GM18951 (cell line): ENCODE results near the gene GCNT1.
"Not testable (repeated sequence)": the region's sequence is repeated elsewhere in the genome, so short reads cannot be mapped to it uniquely, and the experiment has no call there.

Experiments used
- POLR2A ChIP-seq: IDR thresholded peaks from 4 replicates; pipeline ENCODE4 v1.6.1; 2011; ENCODE audit warnings: mild to moderate bottlenecking; ENCODE audit not compliant: insufficient read length, insufficient read depth; ENCODE audit errors: extremely low read depth
- in situ Hi-C: fragments of 300-500 bp; cut with MboI; formaldehyde crosslinking; loops from one replicate; pipeline ENCODE4 v1.12.0; 2022; ENCODE audit warnings: low sequenced_read_pairs, mixed read lengths, inconsistent platforms; ENCODE audit not compliant: unreplicated experiment

GCNT1 gene

GRCh38 chr9:76528642-76529190, 69.7 kb downstream of the GCNT1 start:
- no peak for TF ChIP-seq POLR2A
- in situ Hi-C loops = no loop called here

GRCh38 chr9:76529653-76530052, 70.7 kb downstream of the GCNT1 start:
- no peak for TF ChIP-seq POLR2A
- in situ Hi-C loops = no loop called here

DNA sequence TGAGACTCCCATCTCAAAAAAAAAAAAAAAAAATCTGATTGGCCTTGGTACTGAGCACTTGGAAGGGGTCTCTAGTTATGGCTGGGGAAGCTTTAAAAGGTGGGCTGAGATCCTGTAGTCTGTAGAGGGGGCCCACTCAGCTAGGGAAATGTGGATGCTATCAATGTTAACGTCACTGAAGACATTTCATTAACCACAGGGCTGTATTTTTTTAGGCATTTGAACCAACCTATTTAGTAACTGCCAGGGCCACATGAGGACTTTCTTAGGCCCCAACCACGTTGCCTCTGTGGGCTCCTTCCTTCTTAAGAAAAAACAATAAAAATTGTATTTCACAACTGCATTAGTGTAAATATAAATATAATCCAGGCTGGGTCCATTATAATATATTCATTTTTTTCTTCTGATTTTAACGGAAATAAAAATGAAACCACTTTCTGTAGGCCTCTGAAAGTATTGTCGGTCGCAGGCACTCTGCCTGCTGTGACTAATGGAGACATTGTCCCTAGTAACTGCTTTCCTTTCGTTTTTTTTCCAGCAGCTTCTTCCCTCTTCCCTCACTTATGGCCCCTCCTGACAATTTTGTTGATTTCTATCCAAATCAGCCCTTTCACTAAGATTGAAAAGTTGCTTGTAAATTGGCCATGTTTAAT, 71.6 kb downstream of the GCNT1 start:
- no peak for TF ChIP-seq POLR2A
- in situ Hi-C loops = no loop called here

DNA sequence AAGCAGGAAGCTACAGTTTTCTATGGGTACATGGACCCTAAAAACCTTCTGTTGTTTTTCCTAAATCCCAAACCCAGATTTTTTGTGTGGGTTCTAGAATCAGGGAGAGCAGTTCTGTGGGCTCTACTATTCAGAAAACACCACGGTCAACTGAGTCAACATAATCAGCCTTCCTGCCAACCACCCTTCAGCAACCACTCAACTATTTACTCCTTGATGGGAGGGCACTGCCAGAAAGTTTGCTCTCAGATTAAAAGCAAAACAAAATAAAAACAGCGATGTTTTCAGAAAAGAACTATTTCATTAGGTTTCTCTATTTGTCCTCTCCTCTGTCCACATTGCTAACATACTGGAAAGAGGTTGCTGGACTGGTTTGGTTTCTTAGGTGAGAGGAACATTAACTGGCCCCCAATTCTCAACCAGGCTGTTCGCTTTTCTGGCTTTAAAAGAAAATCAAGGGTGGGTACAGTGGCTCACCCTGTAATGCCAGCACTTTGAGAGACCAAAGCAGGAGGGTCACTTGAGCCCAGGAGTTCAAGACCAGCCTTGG, 72.3 kb downstream of the GCNT1 start:
- in situ Hi-C loops = no loop called here
- no peak for TF ChIP-seq POLR2A

DNA sequence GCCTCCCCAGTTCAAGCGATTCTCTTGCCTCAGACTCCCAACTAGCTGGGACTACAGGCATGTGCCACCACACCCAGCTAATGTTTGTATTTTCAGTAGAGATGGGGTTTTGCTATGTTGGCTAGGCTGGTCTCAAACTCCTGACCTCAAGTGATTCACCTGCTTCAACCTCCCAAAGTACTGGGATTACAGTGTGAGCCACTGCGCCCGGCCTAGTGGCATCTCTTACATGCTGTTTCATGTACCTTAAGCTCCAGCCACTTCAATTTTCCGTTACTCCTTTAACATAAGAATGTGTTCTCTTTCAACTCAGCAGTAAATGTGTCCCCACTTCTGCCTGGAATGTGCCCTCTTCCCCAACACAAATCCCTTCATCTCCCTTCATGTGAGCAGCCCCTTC, 73.9 kb downstream of the GCNT1 start:
- in situ Hi-C loops = not testable (repeated sequence)

- in situ Hi-C loops = no loop called here
- TF ChIP-seq POLR2A = no peak
Observed at GRCh38 chr9:76534026-76534425, 75.0 kb downstream of the GCNT1 start.

DNA sequence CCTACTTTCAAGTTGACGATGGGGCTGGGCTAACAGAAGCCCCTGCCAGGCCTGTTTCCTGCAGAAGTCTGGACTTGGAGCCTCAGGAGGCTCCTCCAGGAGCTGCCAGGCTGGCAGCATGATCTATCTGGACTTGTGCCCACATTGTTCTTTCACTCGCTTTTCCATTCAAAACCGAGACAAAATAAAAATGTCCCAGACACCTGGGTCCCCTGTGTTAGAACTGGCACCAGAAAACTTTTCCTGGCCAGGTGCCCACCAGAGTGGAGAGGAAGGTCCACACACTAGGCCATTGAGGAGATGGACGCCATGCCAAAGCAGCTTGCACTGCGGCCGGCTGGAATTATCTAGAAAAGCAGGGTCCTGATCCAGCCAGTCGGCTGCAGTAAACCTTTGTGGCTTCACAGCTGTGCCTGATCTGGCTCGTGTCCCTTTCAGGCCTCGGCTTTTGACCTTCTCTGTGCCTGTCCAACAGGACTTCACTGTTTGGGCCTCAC, 78.2 kb downstream of the GCNT1 start:
- no peak for TF ChIP-seq POLR2A
- in situ Hi-C loops = no loop called here

GRCh38 chr9:76539180-76539579, 80.2 kb downstream of the GCNT1 start:
- TF ChIP-seq POLR2A = no peak
- in situ Hi-C loops = no loop called here

DNA sequence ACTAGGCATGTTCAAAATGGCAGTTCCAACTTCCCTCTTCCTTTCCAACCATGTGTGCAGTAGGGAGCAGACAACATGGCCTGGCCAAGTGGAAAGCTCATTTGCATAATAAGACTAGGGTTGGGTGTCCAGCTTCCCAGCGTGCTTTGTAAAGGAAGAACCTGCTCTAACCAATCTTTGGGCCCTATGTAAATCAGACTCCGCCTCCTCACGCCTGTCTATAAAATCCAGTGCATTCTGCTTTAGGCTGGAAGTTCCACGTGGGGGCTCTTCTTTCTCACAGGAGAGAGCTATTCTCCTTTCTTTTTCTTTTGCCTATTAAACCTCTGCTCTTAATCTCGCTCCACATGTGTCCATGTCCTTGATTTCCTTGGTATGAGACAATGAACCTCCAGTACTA, 83.4 kb downstream of the GCNT1 start:
- in situ Hi-C loops = no loop called here
- no peak for TF ChIP-seq POLR2A

GRCh38 chr9:76545191-76545590, 86.2 kb downstream of the GCNT1 start:
- in situ Hi-C loops = no loop called here
- no peak for TF ChIP-seq POLR2A

DNA sequence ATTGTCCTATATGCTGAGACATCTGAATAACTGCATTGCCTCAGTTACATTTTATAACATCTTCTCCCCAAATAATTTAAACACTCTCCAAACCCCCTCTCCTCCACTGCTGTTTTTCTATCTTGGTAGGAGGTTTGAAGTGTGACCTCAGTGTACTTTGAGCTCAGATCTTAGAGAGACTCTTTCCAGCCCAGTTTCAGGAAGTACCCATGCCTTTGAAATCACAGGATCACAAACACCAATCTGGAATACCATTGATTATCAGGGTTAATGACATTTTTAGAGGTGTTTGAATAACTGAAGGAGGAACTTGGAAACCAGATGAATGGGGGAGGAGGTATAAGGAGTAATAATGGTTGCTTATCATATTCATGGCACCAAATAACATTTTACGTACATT, 93.2 kb downstream of the GCNT1 start:
- in situ Hi-C loops = no loop called here
- no peak for TF ChIP-seq POLR2A

DNA sequence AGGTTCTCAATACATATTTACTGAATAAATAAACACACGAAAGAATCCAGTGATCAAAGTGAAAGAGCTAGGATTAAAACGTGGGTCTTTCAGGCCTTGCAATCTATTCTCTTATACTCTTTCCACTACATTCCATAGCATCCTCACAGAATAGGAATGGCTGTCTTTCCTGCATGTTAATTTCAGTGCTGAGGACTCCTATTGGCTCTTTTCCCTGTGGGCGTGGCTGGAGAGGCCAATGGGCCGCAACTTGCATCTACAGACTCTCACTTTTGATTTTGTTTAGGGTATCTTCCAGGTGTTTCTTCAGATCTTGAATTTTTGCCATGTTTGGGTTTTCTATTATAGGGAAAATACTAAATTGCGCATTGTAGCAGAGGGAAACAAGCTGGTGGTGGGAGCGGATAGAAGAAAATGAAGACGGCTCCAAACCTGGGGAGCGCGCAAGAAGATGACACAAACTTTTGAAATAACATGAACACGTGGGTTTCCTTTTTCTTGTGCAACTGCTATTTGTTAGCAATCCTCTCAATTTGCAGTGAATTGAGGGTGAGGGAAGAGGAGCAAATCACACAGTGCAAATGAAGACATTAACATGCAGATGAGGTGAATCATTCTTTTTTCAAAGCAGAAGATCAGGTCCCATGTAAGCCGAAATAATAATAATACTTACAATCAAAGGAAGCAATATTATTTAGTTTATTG, 93.9 kb downstream of the GCNT1 start:
- no peak for TF ChIP-seq POLR2A
- in situ Hi-C loops = no loop called here

- TF ChIP-seq POLR2A = no peak
- in situ Hi-C loops = no loop called here
Observed at GRCh38 chr9:76553680-76554079, 94.7 kb downstream of the GCNT1 start.
